NT2/D1 (cell line): Measurements from ENCODE around the gene SNAP29.
"Not testable (repeated sequence)": the region's sequence is repeated elsewhere in the genome, so short reads cannot be mapped to it uniquely, and the experiment has no call there.

Experiments
- SUZ12 ChIP-seq: IDR thresholded peaks from 2 replicates; pipeline ENCODE4 v1.6.1; 2011; ENCODE audit not compliant: insufficient read length, insufficient read depth; ENCODE audit errors: extremely low read depth
- YY1 ChIP-seq: IDR thresholded peaks from 2 replicates; pipeline ENCODE4 v1.6.1; 2011; ENCODE audit not compliant: insufficient read length, insufficient read depth
- ZNF274 ChIP-seq: IDR thresholded peaks from 2 replicates; pipeline ENCODE4 v1.6.1; 2011; ENCODE audit warnings: mild to moderate bottlenecking, low read depth, low read length

DNA sequence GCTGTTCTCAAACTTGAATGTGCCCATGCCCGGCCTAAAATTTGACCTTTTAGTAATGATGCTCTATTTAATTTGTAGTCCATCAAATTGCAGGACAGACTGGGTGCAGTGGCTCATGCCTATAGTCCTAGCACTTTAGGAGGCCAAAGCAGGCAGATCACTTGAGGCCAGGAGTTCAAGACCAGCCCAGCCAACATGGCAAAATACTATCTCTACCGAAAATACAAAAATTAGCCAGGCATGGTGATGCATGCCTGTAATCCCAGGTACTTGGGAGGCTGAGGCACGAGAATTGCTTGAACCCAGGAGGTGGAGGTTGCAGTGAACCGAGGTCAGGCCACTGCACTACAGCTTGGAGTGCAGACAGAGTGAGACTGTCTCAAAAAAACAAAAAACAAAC is 33.6 kb upstream of the SNAP29 start:
- not testable (repeated sequence) for TF ChIP-seq YY1, ZNF274, SUZ12
